ENCODE data around the gene RASGRP2.

RASGRP2 gene

DNA sequence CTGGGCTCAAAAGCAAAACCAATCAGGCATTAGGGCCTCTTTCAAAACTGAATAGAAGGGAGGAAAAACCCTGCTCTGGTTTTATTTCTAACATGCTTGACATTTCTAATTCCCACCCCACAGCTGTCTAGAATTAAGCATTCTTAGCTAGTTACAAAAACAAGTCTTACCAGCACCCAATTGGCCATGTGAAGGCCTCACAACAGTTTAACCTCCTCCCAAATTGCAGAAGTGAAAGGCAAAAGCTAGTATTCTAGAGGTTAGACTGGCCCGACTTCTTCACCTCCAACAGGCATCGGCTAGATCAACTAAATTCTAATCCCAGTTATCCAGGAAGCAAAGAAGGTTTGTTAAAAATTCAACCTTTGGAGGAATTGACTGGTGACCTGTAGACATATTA, 27.9 kb upstream of the RASGRP2 start:
- in situ Hi-C loops (cut with MboI; ENCODE audit: low sequenced_read_pairs) = no loop called here

DNA sequence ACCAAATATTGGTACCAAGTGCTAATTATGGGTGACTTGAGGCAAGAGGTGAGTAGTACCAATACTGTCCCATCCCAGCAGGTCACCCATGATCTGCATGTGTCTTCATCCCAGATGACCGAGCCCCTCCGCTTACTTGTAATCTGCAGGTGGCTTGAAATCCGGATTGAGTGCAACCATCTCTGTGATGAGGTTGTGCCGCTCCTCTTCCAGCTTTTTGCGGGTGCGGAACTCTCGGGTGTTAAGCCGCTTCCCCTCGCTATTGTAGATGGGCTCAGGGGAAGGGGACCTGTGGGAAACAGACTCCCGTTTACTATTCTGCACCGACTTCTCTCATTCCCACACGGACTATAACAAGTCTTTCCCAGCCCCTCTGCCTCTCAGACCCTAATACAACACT, 26.2 kb upstream of the RASGRP2 start:
- in situ Hi-C loops (cut with MboI; ENCODE audit: low sequenced_read_pairs) = no loop called here

DNA sequence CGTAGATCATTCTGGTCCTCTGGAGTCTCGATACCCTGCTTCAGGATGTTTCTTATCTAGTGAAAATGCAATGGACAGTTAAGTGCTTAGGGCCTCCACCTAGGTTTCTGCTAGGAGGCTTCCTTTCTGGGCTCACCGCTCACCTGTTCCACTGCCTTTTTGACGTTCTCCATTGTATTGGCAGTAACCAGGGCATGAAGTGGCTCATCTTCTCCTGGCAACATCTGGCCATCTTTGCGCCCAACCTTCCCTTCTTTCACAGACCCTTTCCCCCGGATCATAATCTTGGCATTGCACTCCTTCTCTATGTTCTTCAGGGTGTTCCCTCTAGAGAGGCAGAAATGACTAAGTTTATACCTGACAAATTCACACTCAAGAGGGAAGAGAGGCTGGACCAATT, 25.3 kb upstream of the RASGRP2 start:
- in situ Hi-C loops (cut with MboI; ENCODE audit: low sequenced_read_pairs) = no loop called here

DNA sequence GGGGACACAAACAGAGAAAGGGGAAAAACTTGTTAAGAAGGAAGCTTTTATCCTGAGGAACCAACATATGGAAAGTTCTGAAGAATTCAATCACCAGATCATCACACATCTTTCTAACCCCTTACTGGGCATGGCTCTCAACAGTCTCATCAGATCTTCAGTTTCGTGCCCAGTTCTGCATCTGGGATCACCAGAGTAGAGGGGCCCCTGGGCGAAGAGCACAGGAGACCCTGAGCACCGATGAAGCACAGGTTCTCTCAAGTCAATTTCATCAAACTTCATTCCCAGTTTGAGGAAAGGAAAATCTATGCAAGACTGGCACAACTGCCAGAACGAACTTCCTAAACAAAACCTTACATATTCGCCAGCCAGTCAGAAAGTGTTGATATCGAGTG, 24.4 kb upstream of the RASGRP2 start:
- in situ Hi-C loops (cut with MboI; ENCODE audit: low sequenced_read_pairs) = no loop called here

DNA sequence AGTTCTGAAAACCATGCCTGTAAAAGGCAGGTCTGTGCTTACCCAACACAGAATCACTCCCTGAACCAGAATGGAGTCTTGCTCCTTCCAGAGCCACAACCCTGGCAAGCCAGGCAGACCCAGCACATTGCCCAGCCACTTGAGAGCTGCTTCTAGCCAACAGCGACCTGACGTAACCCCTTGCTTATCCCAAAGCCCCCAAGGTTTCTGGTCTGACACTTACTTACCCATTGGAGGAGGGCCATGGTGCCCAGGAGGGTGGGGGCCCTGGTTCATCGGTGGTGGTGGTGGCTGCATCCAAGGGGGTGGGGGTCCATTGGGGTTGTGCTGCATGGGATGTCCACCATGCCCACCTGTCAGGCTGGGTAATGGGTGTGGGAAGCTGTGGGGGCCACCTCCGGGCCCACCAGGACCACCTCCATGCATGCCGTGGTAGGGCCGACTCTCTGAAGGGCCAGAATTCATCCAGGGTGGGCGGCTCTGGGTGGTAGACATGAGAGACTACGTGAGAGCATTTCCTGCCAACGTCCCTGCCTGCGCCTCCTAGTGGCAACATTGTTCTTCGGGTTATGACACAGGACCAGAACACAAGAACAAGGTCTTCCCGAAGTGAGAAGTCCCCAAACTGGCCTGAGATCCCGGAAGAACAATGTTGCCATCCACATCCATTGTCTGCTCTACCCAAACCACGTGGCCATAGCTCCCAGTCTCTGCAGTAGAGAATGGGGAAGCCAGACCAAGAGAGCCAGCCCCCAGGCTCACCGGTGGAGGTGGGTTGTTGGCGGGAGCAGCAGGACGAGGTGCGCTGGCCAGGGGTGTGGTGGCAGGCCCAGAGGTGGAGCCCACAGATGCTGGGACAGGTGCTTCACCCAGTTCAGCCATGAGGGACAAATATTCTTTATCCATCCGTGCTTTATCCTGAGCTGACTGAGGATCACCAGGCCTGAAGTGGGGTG, 23.7 kb upstream of the RASGRP2 start:
- in situ Hi-C loops (cut with MboI; ENCODE audit: low sequenced_read_pairs) = no loop called here

DNA sequence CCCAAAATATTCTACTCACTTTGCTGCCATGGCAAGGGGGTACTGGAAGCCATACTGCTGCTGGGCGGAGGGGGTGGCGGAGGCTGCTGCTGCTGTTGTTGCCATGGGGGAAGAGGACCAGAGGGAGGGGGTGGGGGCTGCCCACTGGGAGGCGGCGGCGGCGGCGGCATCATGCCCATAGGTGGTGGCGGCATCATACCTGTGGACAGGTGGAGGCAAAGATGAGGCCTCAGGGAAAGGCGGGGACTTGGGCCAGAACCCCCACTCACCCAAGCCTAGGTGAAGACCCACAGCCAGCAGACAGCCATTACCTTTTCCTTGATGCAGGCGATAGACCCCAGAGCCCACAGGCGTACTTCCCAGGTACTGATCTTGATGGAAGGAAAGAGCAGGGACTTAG, 22.9 kb upstream of the RASGRP2 start:
- in situ Hi-C loops (cut with MboI; ENCODE audit: low sequenced_read_pairs) = no loop called here

DNA sequence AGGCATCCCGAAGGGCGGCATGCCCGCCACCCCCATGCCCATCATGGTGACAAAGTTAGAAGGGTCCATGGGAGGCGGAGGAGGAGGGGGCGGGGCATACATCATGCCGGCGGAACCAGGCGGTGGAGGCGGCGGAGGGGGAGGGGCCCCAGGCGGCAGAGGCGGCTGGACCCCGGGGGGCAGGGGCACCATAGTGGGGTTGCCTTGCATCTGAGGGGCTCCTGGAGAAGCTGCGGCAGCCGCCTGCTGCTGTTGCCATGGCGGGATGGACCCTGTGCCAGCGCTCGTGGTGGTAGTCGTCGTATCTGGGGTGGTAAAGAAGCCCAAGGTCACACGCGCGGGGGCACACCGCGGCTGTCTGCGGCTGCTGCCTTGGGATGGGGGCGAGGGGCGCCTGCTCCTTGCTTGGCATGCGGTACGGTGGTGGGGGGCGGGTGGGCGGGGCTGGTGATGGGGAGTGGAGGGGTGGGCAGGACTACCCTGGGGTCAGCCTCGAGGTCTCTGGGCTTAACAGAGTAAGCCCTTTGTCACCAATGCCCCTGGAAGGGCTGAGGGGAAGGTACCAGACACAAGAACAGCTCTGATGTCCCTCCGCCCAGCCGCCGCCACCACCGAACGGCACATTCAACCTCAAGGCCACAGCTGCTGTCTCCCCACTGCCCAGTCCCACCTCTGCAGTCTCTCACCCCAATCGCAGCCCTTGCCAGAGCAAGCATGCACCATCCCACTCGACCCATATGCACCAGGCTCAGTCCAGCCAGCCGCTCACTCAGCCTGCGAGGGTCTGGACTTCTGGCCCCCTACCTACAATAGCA, 22.1 kb upstream of the RASGRP2 start:
- in situ Hi-C loops (cut with MboI; ENCODE audit: low sequenced_read_pairs) = no loop called here

DNA sequence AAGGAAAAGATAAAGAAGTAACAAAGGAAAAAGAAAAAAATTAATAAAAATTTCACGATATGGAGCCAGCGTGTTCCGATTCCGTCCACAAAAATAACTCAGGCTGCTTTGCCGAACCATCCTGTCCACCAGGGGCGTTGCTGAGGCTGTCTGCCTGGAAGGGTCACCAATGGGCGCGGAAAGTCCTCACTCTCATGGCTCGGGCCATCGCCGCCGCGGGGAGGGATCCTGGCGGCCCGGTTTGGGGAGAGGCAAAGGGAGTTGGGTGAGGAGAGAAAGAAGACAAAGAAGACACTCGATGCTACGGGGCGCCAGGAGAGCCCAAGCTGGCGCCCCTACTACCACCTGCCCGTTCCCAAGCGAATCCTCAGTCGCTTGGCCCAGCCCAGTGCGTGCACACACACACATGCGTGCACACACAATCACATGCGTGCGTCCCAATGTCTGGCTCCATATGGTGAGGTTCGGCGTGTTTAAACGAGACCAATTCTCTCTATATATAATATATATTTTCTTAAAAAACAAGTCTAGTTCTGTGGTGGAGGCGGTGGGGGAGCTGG, 21.4 kb upstream of the RASGRP2 start:
- in situ Hi-C loops (cut with MboI; ENCODE audit: low sequenced_read_pairs) = no loop called here

DNA sequence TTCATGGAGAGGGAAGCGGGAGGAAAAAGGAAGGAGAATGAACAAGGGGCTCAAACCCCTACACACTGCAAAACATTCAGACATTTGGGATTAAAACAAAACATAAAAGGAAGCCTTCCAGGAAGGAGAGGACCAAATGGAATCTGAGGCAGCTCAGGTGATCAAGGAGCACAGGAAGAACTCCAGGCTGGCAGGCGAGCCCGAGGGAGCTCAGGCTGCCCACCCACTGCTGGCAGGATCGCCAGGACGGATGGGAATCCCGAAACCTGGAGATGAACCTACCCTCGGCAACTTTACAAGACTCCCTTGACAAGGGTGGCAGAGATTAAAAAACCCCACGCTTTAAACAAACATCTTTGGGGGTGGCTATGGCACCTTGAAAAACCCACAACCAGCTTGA, 20.8 kb upstream of the RASGRP2 start:
- in situ Hi-C loops (cut with MboI; ENCODE audit: low sequenced_read_pairs) = no loop called here

DNA sequence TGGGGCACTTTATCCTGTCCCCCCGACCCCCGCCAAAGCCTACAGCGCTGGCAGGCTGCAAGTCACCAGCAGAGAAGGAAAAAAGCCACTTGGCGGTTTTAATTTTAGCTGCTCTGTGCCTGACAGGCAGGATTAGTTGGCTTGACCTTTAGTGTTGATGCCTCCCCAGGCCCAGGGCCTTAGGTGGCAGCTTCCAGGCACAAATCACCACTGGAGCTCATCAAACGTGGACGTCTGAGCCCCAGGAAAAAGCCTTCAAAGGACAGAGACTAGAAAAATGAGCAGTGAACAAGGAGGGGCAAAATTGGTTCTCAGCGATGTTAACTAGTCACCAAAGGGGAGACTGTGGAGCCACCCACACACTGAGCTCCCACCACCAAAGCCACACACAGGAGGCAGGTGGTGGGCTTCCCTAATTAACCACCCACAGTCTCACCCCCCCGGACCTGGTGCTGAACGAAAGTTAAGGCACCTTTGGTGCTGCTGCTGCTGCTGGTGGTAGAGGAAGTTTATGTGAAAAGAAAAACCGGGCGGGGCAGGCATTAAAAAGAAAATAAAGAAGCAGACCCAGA, 20.2 kb upstream of the RASGRP2 start:
- in situ Hi-C loops (cut with MboI; ENCODE audit: low sequenced_read_pairs) = no loop called here

DNA sequence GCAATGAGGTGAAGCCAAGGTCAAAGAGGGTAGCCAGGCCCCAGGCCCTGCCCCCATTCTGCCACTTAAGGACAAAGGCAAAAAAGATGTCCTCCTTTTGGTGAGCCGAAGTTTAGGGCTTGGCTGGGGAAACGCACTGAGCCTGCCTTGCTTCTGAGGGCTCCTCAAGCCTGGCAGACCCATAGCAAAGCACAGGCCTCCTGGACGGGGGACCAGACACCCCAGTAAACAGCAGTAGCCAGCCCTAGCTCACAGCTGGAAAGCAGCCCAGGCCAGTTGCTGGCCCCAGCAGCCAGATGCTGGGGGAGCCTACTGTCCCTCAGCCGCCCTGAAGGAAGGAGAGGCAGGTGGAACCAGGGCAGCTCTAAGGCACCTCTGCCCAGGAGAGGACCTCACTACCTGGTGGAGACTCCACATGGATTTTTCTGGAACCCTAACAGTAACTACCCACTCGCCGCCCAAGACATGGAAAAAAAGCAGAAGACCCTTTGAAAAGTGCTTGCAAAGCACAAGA, 19.6 kb upstream of the RASGRP2 start:
- in situ Hi-C loops (cut with MboI; ENCODE audit: low sequenced_read_pairs) = no loop called here

DNA sequence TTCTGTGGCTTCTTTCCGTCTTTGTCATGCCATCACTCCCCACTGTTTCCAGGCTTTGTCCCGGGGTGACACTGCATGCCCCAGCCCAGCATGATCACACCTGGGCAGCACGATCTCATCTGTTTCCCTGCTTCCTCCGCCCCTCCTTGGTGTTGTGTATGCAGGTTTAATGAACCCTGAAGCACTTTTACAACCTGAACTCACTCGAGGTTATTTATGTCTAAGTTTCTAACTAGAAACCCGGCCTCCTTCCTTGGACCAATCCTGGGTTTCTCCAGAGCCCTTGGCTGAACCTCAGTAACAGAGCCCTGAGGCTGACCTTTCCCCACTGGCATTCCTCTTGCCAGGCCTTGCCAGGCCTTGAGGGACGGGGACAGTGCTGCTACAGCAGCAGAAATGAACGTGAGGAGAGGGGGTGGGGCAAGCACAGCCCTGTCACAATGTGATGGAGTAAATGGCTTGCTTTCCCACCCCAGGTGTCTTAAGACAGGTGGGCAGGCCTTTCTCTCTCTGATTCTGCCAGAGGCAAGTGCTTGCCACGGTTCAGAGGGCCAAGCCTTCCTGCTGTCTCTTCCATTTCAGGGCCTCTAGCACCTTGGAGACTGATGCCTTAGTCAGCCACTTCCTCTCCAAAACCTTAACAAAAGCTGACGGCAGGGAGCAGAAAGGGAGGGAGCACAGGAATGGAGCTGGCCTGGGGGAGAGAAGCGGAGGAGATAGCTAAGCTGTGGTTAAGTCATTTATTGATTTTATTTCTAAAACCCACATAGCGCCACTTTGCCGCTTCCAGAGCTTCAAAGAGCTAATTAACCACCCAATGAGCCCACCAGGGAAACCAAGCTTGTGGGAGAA, 19.0 kb upstream of the RASGRP2 start:
- in situ Hi-C loops (cut with MboI; ENCODE audit: low sequenced_read_pairs) = no loop called here

DNA sequence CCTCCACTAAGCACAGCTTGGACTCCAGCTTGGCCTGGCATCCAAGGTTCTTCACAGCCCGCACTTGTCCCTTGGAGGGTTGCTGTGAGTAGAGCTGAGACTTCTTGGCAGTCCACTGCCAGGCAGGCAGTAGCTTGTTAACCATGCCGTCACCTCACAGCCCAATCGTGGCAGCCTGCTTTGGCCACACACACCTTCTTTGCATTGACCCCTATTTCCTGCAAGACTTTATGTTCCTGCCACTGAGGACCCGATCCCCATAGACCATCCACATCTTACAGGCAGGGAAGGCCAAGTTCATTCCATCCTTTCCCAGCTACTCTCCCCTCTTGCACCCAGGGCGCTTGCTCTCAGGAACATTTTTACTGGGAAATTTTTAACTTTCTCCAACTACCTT, 18.3 kb upstream of the RASGRP2 start:
- in situ Hi-C loops (cut with MboI; ENCODE audit: low sequenced_read_pairs) = no loop called here

DNA sequence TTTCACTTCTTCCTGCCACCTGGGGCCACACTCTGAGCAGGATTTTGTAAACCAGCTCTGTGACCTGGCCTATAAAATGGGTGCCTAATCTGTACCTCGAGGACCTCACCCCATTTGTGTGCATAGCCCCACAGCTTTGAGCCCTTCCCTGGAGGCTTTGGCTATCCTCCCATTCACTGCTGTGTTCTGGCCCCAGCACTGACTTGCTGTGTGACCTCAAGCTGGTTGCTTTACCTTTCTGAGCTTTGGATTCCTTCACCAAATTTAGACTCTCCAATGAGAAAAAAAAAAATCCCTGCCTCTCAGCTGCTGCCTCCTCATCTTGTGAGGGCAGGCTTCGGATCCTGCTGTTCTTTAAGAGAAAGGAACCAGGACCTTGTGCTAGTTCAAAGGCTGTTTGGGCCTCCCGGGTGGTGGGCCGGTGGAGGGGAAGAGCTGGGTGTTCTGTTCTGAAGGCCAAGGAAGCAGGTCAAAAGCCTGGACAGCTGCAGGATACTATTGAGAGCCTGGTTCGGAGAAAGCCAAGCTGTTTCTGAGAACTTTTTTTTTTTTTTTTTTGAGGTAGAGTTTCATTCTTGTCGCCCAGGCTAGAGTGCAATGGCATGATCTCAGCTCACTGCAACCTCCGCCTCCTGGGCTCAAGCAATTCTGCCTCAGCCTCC, 16.9 kb upstream of the RASGRP2 start:
- in situ Hi-C loops (cut with MboI; ENCODE audit: low sequenced_read_pairs) = no loop called here

DNA sequence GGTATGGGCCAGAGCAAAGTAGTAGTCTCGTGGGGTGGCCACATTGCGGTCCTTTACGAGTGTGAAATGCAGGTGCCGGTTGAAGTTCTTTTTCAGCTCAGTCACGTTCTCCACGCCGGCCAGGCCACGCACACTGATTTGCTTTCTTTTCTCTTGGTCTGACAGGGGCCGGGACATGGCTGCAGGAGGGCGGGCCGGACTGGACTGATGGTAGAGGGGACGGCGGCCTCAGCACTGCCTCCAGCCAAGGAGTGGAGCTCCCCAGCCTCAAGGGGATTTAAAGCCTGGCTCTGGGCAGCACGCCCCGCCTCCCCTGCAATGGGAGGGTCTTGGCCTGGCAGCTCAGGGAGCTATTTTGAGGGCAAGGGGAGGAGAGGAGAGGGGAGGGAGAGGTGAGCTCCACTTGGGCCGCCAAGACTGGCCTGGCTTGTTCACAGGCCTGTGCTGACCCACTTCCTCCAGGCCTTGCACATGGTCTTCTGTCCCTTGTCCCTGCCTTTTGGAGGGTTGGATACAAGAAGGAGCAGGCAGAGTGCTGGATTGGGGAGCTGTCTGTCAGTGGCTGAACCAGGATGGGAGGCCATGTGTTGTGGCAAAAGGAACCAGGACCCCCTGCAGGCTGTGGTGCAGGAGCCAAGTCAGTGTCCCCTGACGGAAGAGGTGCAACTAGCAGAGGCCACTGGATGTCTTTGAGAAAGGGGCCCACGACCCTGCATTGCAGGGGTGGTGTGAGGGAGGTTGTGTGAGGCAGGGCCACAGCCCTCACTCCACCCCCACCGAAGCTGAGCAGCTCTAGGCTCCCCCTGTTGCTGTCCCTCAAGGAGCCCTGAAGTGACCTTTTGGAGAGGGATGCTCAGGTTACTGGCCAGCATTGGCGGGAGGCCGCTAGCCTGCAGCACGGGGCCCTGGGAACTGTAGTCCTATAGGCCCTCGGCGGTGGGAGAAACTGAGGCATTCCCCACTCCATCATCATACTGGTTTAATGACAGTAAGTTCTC, 16.1 kb upstream of the RASGRP2 start, which contains the start of gene PYGM:
Gene PYGM, minus strand, starts transcription at position 253 of the 998 bp plus-strand sequence. Its CDS starts 76 bp downstream, at position 177.
- in situ Hi-C loops (cut with MboI; ENCODE audit: low sequenced_read_pairs) = no loop called here

DNA sequence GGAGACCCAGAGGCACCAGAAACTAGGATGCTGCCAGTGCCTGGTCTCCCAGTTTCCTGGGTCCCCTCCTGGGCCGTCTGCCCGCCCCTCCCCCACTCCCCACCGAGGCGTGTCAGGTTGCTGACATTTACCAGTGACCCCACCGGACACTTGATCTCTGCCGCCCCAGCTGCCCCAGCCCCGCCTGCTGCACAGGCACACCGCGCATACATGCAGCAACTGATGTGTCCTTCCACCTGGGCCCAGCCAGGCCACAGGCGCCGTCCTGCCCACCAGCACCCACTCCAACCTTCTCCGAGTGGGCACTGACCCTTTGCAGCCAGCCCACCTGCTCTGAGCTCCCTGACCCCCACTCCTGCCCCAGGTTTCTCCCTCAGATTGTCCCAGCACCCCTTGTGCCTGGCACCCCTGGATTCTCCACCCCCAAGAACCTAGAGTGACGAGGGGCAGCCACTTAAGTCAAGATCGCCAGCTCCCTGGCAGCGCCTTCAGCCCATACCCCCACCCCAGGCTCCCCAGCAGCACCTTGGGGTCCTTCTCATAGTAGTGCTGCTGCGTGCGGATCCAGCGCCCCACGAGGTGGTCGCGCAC, 15.3 kb upstream of the RASGRP2 start:
- in situ Hi-C loops (cut with MboI; ENCODE audit: low sequenced_read_pairs) = no loop called here

DNA sequence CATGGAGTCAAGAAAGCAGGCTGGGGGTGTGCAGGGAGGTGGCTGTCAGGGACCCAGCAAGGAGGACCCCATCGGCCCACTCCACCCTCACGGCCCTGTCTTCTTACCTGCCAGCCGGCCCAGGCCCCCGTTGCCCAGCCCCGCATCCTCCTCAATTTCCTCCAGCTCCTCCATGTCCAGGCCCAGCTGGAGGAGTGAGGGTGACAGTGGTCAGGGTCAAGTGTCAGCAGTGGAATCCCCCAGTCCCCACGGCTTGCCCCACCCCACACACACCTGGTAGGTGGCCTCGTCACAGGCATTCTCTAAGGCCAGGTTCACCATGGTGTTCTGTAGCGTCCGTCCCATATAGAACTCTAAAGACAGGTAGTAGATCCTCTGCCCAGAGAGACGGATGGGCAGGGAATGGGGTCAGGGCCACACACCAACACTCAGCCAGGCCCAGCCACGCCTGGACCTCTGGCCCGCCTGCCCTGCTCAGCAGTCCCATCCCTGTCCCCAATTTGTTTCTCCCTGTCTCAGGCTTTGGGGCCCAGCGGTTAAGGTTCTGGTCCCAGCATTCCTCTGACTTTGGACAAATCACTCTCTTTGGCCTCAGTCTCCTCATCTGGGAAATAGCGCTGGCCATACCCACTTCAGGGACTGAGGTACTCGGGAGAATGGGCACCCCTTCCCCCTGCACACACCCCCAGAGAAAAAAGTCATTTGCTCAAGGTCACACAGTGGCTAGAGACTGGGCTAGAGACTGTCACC, 14.6 kb upstream of the RASGRP2 start:
- in situ Hi-C loops (cut with MboI; ENCODE audit: low sequenced_read_pairs) = no loop called here

Measured in HL-60/S4 treated with retinoic acid at 250 ng/mL for 4 days and 3 days (cell line).